WTC11 (cell line): ENCODE data around the gene ENG. TPM values are rescaled to one million over a fixed set of nuclear protein-coding genes. Genes with fewer than 3 reads are reported as not detected.
A peak's percentile ranks its signal among the peaks of the same experiment; 100 is the strongest.

ENCODE experiments used
- ATAC-seq: fragments of 200-7000 bp; cut with Tn5 transposase; 2 replicates; pipeline ENCODE4 v1.10.0; 2021; ENCODE audit warnings: mild to moderate bottlenecking, moderate library complexity
- CTCF ChIA-PET: fragments of 300-600 bp; sonication (Branson Sonifier 250); formaldehyde crosslinking; loops from one replicate; lab custom pipeline; 2021; ENCODE audit warnings: antibody characterized with exemption; lab: Charles Lee
- POLR2A ChIA-PET: fragments of 350-600 bp; sonication (Branson Sonifier 250); formaldehyde crosslinking; loops from one replicate; lab custom pipeline; 2021; ENCODE audit warnings: antibody characterized with exemption; lab: Charles Lee
- DNase-seq: peaks from one replicate; pipeline ENCODE4 v3.0.0; 2021; ENCODE audit warnings: low spot score
- H3K27ac Mint-ChIP-seq: 2 replicates; pipeline ENCODE4 v1.8.0; 2021; ENCODE audit warnings: mixed read lengths
- H3K27me3 Mint-ChIP-seq: 2 replicates; pipeline ENCODE4 v1.8.0; 2021; ENCODE audit warnings: low read depth, mild to moderate bottlenecking, moderate library complexity, mixed read lengths
- H3K36me3 Mint-ChIP-seq: 2 replicates; pipeline ENCODE4 v1.8.0; 2021; ENCODE audit warnings: mixed read lengths
- H3K4me1 Mint-ChIP-seq: 2 replicates; pipeline ENCODE4 v1.8.0; 2022; ENCODE audit warnings: mixed read lengths
- H3K4me3 Mint-ChIP-seq: 2 replicates; pipeline ENCODE4 v1.8.0; 2021; ENCODE audit warnings: mild to moderate bottlenecking, moderate library complexity, mixed read lengths
- H3K9me3 Mint-ChIP-seq: 2 replicates; pipeline ENCODE4 v1.8.0; 2021; ENCODE audit warnings: mixed read lengths
- CDX4 ChIP-seq: fragments of 250-450 bp; sonication (Bioruptor Pico); IDR thresholded peaks from 2 replicates; pipeline ENCODE4 v1.9.0; 2021; ENCODE audit warnings: moderate library complexity, mild to moderate bottlenecking, inconsistent platforms, borderline replicate concordance
- E2F5 ChIP-seq: sonication (generic); formaldehyde crosslinking; IDR thresholded peaks from 2 replicates; pipeline ENCODE4 v1.8.1; 2022; ENCODE audit warnings: mild to moderate bottlenecking, moderate library complexity, missing genetic modification reagents
- EMX1 ChIP-seq: fragments of 250-450 bp; sonication (Bioruptor Pico); IDR thresholded peaks from 2 replicates; pipeline ENCODE4 v1.8.0; 2021; ENCODE audit warnings: mild to moderate bottlenecking
- ERG ChIP-seq: fragments of 250-450 bp; sonication (Bioruptor Pico); IDR thresholded peaks from 2 replicates; pipeline ENCODE4 v1.8.0; 2021; ENCODE audit warnings: mild to moderate bottlenecking
- FOXK1 ChIP-seq: sonication (generic); formaldehyde crosslinking; IDR thresholded peaks from 2 replicates; pipeline ENCODE4 v1.8.0; 2022; ENCODE audit warnings: mild to moderate bottlenecking, moderate library complexity, missing genetic modification reagents
- IRF1 ChIP-seq: sonication (generic); formaldehyde crosslinking; IDR thresholded peaks from 2 replicates; pipeline ENCODE4 v1.8.0; 2023; ENCODE audit warnings: missing genetic modification reagents
- IRF2 ChIP-seq: sonication (generic); formaldehyde crosslinking; IDR thresholded peaks from 2 replicates; pipeline ENCODE4 v1.8.0; 2022; ENCODE audit warnings: low read depth, missing genetic modification reagents, borderline replicate concordance
- JAZF1 ChIP-seq: fragments of 250-450 bp; sonication (Bioruptor Pico); IDR thresholded peaks from 2 replicates; pipeline ENCODE4 v1.9.0; 2021; ENCODE audit warnings: moderate library complexity, mild to moderate bottlenecking, inconsistent platforms
- KAT7 ChIP-seq: sonication (generic); formaldehyde crosslinking; IDR thresholded peaks from 2 replicates; pipeline ENCODE4 v1.8.1; 2023; ENCODE audit warnings: missing genetic modification reagents, mild to moderate bottlenecking, borderline replicate concordance
- NR2C2 ChIP-seq: sonication (generic); formaldehyde crosslinking; IDR thresholded peaks from 2 replicates; pipeline ENCODE4 v1.8.0; 2022; ENCODE audit warnings: mild to moderate bottlenecking, missing genetic modification reagents
- NR3C1 ChIP-seq: sonication (generic); formaldehyde crosslinking; conservative IDR thresholded peaks from 2 replicates; pipeline ENCODE4 v1.8.1; 2023; ENCODE audit warnings: low read depth, mild to moderate bottlenecking, missing genetic modification reagents
- OVOL2 ChIP-seq: fragments of 250-450 bp; sonication (Bioruptor Pico); IDR thresholded peaks from 2 replicates; pipeline ENCODE4 v1.9.0; 2021; ENCODE audit warnings: mild to moderate bottlenecking, borderline replicate concordance
- SMAD3 ChIP-seq: sonication (generic); formaldehyde crosslinking; IDR thresholded peaks from 2 replicates; pipeline ENCODE4 v1.8.0; 2022; ENCODE audit warnings: missing genetic modification reagents, mild to moderate bottlenecking, borderline replicate concordance
- USF2 ChIP-seq: sonication (generic); formaldehyde crosslinking; IDR thresholded peaks from 2 replicates; pipeline ENCODE4 v1.8.1; 2023; ENCODE audit warnings: mild to moderate bottlenecking, missing genetic modification reagents, moderate library complexity
- ZNF121 ChIP-seq: sonication (generic); formaldehyde crosslinking; IDR thresholded peaks from 2 replicates; pipeline ENCODE4 v1.8.0; 2023; ENCODE audit warnings: missing genetic modification reagents
- ZNF138 ChIP-seq: sonication (generic); formaldehyde crosslinking; conservative IDR thresholded peaks from 2 replicates; pipeline ENCODE4 v1.8.1; 2022; ENCODE audit warnings: mild to moderate bottlenecking, moderate library complexity, missing genetic modification reagents
- ZNF396 ChIP-seq: fragments of 250-450 bp; sonication (Bioruptor Pico); IDR thresholded peaks from 2 replicates; pipeline ENCODE4 v1.8.0; 2021; ENCODE audit warnings: mild to moderate bottlenecking, moderate library complexity, borderline replicate concordance
- ZNF671 ChIP-seq: fragments of 250-450 bp; sonication (Bioruptor Pico); IDR thresholded peaks from 2 replicates; pipeline ENCODE4 v1.8.0; 2021; ENCODE audit warnings: mild to moderate bottlenecking
- total RNA-seq: library from RNA; stranded (reverse); gene quantifications from 3 replicates; pipeline ENCODE4 v1.2.3, GENCODE V29; 2021
- TF ChIP-seq, protein P1 (sequence below): sonication (generic); formaldehyde crosslinking; IDR thresholded peaks from 2 replicates; pipeline ENCODE4 v1.8.1; 2023; ENCODE audit warnings: mild to moderate bottlenecking, moderate library complexity, missing genetic modification reagents
- TF ChIP-seq, protein P2 (sequence below): fragments of 250-450 bp; sonication (Bioruptor Pico); IDR thresholded peaks from 2 replicates; pipeline ENCODE4 v2.1.2; 2022; ENCODE audit warnings: mild to moderate bottlenecking, moderate library complexity

The ENG gene
- total RNA-seq, 1 experiment from 2014 or later = 4.4 TPM

GRCh38 chr9:127863191-127863621 is 8.7 kb upstream of the ENG start:
- DNase-seq = no peak
- no peak overlapping the region for H3K4me3 Mint-ChIP-seq
- H3K27me3 Mint-ChIP-seq = no peaks in the 10 kb centered on the region
- TF ChIP-seq OVOL2 = no peak
- TF ChIP-seq SMAD3 (CRISPR knock-in tag) = no peak
- TF ChIP-seq EMX1 (CRISPR knock-in tag) = no peak
- no peak for TF ChIP-seq ZNF138
- ATAC-seq = no peak
- CTCF ChIA-PET = interaction anchor here (0.6 to 1.4 kb wide), 7 partner anchors 19 to 1099 kb away, joined by 3 to 4 read pairs (median 3); partner anchors contain the start of genes CDK9 and TOR2A
- H3K9me3 Mint-ChIP-seq = no peaks in the 10 kb centered on the region
- H3K36me3 Mint-ChIP-seq = no peaks in the 10 kb centered on the region
- peak overlapping the region; percentile 60; the same call in 1 of the 2 replicates for H3K27ac Mint-ChIP-seq
- 0 out of 2 replicates have a peak, but pooled peaks cover under 1% of the 10 kb centered on the region for H3K4me1 Mint-ChIP-seq
- POLR2A ChIA-PET = interaction anchor here (0.8 to 1.6 kb wide), 2 partner anchors 9 to 121 kb away, joined by 3 read pairs; partner anchors contain the start of gene ENG

GRCh38 chr9:127862075-127863011 is 7.9 kb upstream of the ENG start:
- POLR2A ChIA-PET = interaction anchor here (0.8 to 1.6 kb wide), 2 partner anchors 8 to 120 kb away, joined by 3 read pairs; partner anchors contain the start of gene ENG
- Mint-ChIP-seq H3K27ac (peak overlapping the region; percentile 60), H3K4me1 (0 out of 2 replicates have a peak, but pooled peaks cover 2% of the 10 kb centered on the region)

More at GRCh38 chr9:127862075-127863011, 7.9 kb upstream of the ENG start:
- ATAC-seq (no peak), DNase-seq (no peak)
- Mint-ChIP-seq H3K27me3 (no peaks in the 10 kb centered on the region), H3K9me3 (no peaks in the 10 kb centered on the region), H3K4me3 (no peak overlapping the region), H3K36me3 (no peaks in the 10 kb centered on the region)
- TF ChIP-seq NR3C1 (CRISPR knock-in tag) (no peak), ZNF396 (CRISPR knock-in tag) (no peak), IRF1 (CRISPR knock-in tag) (no peak), CDX4 (CRISPR knock-in tag) (no peak), IRF2 (CRISPR knock-in tag) (no peak), KAT7 (CRISPR knock-in tag) (no peak), ERG (CRISPR knock-in tag) (no peak), JAZF1 (CRISPR knock-in tag) (no peak), FOXK1 (CRISPR knock-in tag) (no peak), E2F5 (CRISPR knock-in tag) (no peak), NR2C2 (CRISPR knock-in tag) (no peak), USF2 (CRISPR knock-in tag) (no peak), ZNF121 (CRISPR knock-in tag) (no peak), ZNF671 (CRISPR knock-in tag) (no peak)
- TF ChIP-seq, protein P1, sequence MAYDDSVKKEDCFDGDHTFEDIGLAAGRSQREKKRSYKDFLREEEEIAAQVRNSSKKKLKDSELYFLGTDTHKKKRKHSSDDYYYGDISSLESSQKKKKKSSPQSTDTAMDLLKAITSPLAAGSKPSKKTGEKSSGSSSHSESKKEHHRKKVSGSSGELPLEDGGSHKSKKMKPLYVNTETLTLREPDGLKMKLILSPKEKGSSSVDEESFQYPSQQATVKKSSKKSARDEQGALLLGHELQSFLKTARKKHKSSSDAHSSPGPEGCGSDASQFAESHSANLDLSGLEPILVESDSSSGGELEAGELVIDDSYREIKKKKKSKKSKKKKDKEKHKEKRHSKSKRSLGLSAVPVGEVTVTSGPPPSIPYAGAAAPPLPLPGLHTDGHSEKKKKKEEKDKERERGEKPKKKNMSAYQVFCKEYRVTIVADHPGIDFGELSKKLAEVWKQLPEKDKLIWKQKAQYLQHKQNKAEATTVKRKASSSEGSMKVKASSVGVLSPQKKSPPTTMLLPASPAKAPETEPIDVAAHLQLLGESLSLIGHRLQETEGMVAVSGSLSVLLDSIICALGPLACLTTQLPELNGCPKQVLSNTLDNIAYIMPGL (CRISPR knock-in tag) = no peak
- TF ChIP-seq, protein P2, sequence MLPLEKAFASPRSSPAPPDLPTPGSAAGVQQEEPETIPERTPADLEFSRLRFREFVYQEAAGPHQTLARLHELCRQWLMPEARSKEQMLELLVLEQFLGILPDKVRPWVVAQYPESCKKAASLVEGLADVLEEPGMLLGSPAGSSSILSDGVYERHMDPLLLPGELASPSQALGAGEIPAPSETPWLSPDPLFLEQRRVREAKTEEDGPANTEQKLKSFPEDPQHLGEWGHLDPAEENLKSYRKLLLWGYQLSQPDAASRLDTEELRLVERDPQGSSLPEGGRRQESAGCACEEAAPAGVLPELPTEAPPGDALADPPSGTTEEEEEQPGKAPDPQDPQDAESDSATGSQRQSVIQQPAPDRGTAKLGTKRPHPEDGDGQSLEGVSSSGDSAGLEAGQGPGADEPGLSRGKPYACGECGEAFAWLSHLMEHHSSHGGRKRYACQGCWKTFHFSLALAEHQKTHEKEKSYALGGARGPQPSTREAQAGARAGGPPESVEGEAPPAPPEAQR (CRISPR knock-in tag) = no peak
- CTCF ChIA-PET = interaction anchor here (0.8 to 1.2 kb wide), 6 partner anchors 7 to 128 kb away, joined by 3 to 4 read pairs (median 3); partner anchors contain the start of gene CDK9
